NT2/D1 (cell line): ENCODE measurements around the gene TAAR8.

ENCODE experiments used
- SUZ12 ChIP-seq: IDR thresholded peaks from 2 replicates; pipeline ENCODE4 v1.6.1; 2011; ENCODE audit not compliant: insufficient read length, insufficient read depth; ENCODE audit errors: extremely low read depth
- YY1 ChIP-seq: IDR thresholded peaks from 2 replicates; pipeline ENCODE4 v1.6.1; 2011; ENCODE audit not compliant: insufficient read length, insufficient read depth
- ZNF274 ChIP-seq: IDR thresholded peaks from 2 replicates; pipeline ENCODE4 v1.6.1; 2011; ENCODE audit warnings: mild to moderate bottlenecking, low read depth, low read length

DNA sequence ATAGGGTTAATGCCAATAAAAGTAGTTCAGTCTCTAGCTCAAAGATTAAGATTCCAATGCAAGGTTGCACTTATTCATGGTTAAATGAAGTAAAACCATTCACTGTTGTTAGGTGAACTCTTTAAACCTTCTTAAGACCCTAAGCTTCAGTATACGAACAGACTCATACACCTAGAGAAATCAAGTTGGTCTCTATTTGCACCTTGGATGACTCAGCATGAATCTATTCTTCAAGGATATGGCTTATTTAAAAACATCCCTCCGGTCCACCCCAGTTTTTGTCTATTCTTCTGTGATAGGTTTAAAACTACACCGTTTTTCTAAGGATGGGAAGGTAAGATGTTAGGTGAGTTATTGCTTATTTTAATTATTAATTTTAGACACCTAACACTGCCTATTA lies 15.3 kb upstream of the TAAR8 start:
- TF ChIP-seq YY1 (no peak), ZNF274 (no peak), SUZ12 (no peak)
